DOHH2 (cell line): ENCODE measurements around the gene SOHLH2.

Source experiments
- H3F3A ChIP-seq: fragments of 200-600 bp; sonication (generic), shearing (Covaris generic); 2 replicates; pipeline ENCODE4 v1.6.0; 2016; ENCODE audit warnings: antibody characterized with exemption, mild to moderate bottlenecking; ENCODE audit not compliant: control insufficient read depth, insufficient read depth
- H3K27ac ChIP-seq: fragments of 200-600 bp; sonication (generic); 2 replicates; pipeline ENCODE4 v1.5.1; 2014; ENCODE audit warnings: low read depth, mild to moderate bottlenecking, low read length, moderate library complexity
- H3K27me3 ChIP-seq: fragments of 200-600 bp; sonication (generic); 2 replicates; pipeline ENCODE4 v1.6.1; 2014; ENCODE audit warnings: mild to moderate bottlenecking, low read length, mixed read lengths; ENCODE audit not compliant: control insufficient read depth
- H3K36me3 ChIP-seq: fragments of 200-600 bp; sonication (generic); 2 replicates; pipeline ENCODE4 v1.6.1; 2014; ENCODE audit warnings: mild to moderate bottlenecking, low read length, moderate library complexity, mixed read lengths; ENCODE audit not compliant: control insufficient read depth
- H3K4me1 ChIP-seq: fragments of 200-600 bp; sonication (generic); 2 replicates; pipeline ENCODE4 v1.6.1; 2014; ENCODE audit warnings: mild to moderate bottlenecking, low read length, mixed read lengths; ENCODE audit not compliant: control insufficient read depth
- H3K4me2 ChIP-seq: fragments of 200-600 bp; sonication (generic); 2 replicates; pipeline ENCODE4 v1.6.0; 2014; ENCODE audit warnings: mild to moderate bottlenecking, low read length, moderate library complexity
- H3K4me3 ChIP-seq: fragments of 200-600 bp; sonication (generic); 2 replicates; pipeline ENCODE4 v1.5.1; 2014; ENCODE audit warnings: mild to moderate bottlenecking, low read length, mixed read lengths
- H3K79me2 ChIP-seq: fragments of 200-600 bp; sonication (generic); 2 replicates; pipeline ENCODE4 v1.6.1; 2014; ENCODE audit warnings: mild to moderate bottlenecking, low read length, mixed read lengths; ENCODE audit not compliant: control insufficient read depth
- H3K9me2 ChIP-seq: fragments of 200-600 bp; sonication (generic); replicated peaks from 2 replicates; pipeline ENCODE4 v1.6.1; 2014; ENCODE audit warnings: mild to moderate bottlenecking, low read length, mixed read lengths; ENCODE audit not compliant: control insufficient read depth
- H3K9me3 ChIP-seq: fragments of 200-600 bp; sonication (generic); 2 replicates; pipeline ENCODE4 v1.6.1; 2014; ENCODE audit warnings: antibody characterized with exemption, low read length, mixed read lengths; ENCODE audit not compliant: control insufficient read depth, insufficient read depth
- H4K20me1 ChIP-seq: fragments of 200-600 bp; sonication (generic); 2 replicates; pipeline ENCODE4 v1.6.0; 2014; ENCODE audit warnings: low read depth, mild to moderate bottlenecking, antibody characterized with exemption, low read length, moderate library complexity; ENCODE audit not compliant: control insufficient read depth, insufficient read depth
- CTCF ChIP-seq: fragments of 200-600 bp; sonication (generic); IDR thresholded peaks from one replicate; pipeline ENCODE4 v1.5.1; 2014; ENCODE audit warnings: antibody characterized with exemption, mild to moderate bottlenecking, low read depth, low read length; ENCODE audit not compliant: poor library complexity, severe bottlenecking
- EZH2phosphoT487 ChIP-seq: fragments of 200-600 bp; sonication (generic); IDR thresholded peaks from 2 replicates; pipeline ENCODE4 v1.6.1; 2017; ENCODE audit warnings: borderline replicate concordance, mild to moderate bottlenecking, antibody characterized with exemption, low read length, moderate library complexity, mixed read lengths

Gene SOHLH2

GRCh38 chr13:36160297-36160696 is 54.1 kb downstream of the SOHLH2 start:
- no peaks in the 10 kb centered on the region for H3F3A ChIP-seq
- no peaks in the 10 kb centered on the region for H3K9me2 ChIP-seq
- no peaks in the 10 kb centered on the region for H4K20me1 ChIP-seq
- no peaks in the 10 kb centered on the region for H3K79me2 ChIP-seq
- H3K9me3 ChIP-seq, result no peaks in the 10 kb centered on the region
- TF ChIP-seq EZH2phosphoT487, result no peak
- TF ChIP-seq CTCF, result no peak
- H3K36me3 ChIP-seq, result no peaks in the 10 kb centered on the region
- no peak overlapping the region for H3K27ac ChIP-seq
- no peaks in the 10 kb centered on the region for H3K4me1 ChIP-seq
- H3K4me3 ChIP-seq, result no peak overlapping the region
- H3K4me2 ChIP-seq, result no peak overlapping the region
- no peaks in the 10 kb centered on the region for H3K27me3 ChIP-seq

- H3K9me2 ChIP-seq, result no peaks in the 10 kb centered on the region
- no peaks in the 10 kb centered on the region for H3K4me1 ChIP-seq
- H3K4me2 ChIP-seq, result no peak overlapping the region
- no peaks in the 10 kb centered on the region for H3F3A ChIP-seq
- H4K20me1 ChIP-seq, result no peaks in the 10 kb centered on the region
- H3K9me3 ChIP-seq, result no peaks in the 10 kb centered on the region; the same call in 1 of the 2 replicates
- H3K79me2 ChIP-seq, result no peaks in the 10 kb centered on the region
- no peaks in the 10 kb centered on the region for H3K27me3 ChIP-seq
- no peaks in the 10 kb centered on the region for H3K36me3 ChIP-seq
- TF ChIP-seq CTCF (no peak), EZH2phosphoT487 (no peak)
- no peak overlapping the region for H3K4me3 ChIP-seq
- H3K27ac ChIP-seq, result no peak overlapping the region
These were observed 55.7 kb downstream of the SOHLH2 start for GRCh38 chr13:36158611-36159010.

- Histone ChIP-seq H3K9me2 (no peaks in the 10 kb centered on the region), H4K20me1 (no peaks in the 10 kb centered on the region), H3K79me2 (no peaks in the 10 kb centered on the region), H3F3A (no peaks in the 10 kb centered on the region), H3K9me3 (no peaks in the 10 kb centered on the region; the same call in 1 of the 2 replicates), H3K27ac (no peak overlapping the region), H3K4me1 (no peaks in the 10 kb centered on the region), H3K27me3 (no peaks in the 10 kb centered on the region), H3K36me3 (no peaks in the 10 kb centered on the region), H3K4me2 (no peak overlapping the region), H3K4me3 (no peak overlapping the region)
- TF ChIP-seq CTCF (no peak), EZH2phosphoT487 (no peak)
These were observed 56.9 kb downstream of the SOHLH2 start for GRCh38 chr13:36157480-36157879.
